ENCODE data around the gene MXD1.

GRCh38 chr2:69972822-69973221, 57.9 kb downstream of the MXD1 start:
- TF ChIP-seq EP300 (IDR thresholded peaks at IDR 0.05) (no peak), CTCF (IDR thresholded peaks at IDR 0.05) (no peak), POLR2AphosphoS5 (IDR thresholded peaks at IDR 0.05) (no peak), POLR2A (IDR thresholded peaks at IDR 0.05; ENCODE audit: low read depth) (no peak)

Data from esophagus muscularis mucosa (tissue), 4 donors.